ENCODE results near the gene SLC24A4. TPM values are rescaled to one million over a fixed set of nuclear protein-coding genes. Genes with fewer than 3 reads are reported as not detected.

The SLC24A4 gene
- polyA plus RNA-seq, 1 donor: 0.25 TPM

GRCh38 chr14:92546347-92547053 lies 223.5 kb downstream of the SLC24A4 start:
- no peak for DNase-seq

- no peak for DNase-seq
Observed at GRCh38 chr14:92549105-92549858, 226.3 kb downstream of the SLC24A4 start.

- no peak for DNase-seq
Observed at GRCh38 chr14:92549859-92550230, 226.9 kb downstream of the SLC24A4 start.

Other genes starting within 250 kb of the SLC24A4 start
- gene ATXN3, start 216.6 kb upstream of the SLC24A4 start, polyA plus RNA-seq (ENCODE audit: insufficient read length): 41.6 TPM
- gene NDUFB1, start 201.5 kb upstream of the SLC24A4 start, polyA plus RNA-seq (ENCODE audit: insufficient read length): 170 TPM
- 71.8 TPM for gene CPSF2, start 201.2 kb upstream of the SLC24A4 start, polyA plus RNA-seq (ENCODE audit: insufficient read length)
- gene RIN3, start 190.6 kb downstream of the SLC24A4 start, polyA plus RNA-seq (ENCODE audit: insufficient read length): 4.7 TPM